ENCODE results near the gene SLC39A2. TPM values are rescaled to one million over a fixed set of nuclear protein-coding genes. Genes with fewer than 3 reads are reported as not detected.

SLC39A2 gene
- total RNA-seq, 4 donors from 2014 or later, result 0.82 to 1.4 TPM; not detected in 2

DNA sequence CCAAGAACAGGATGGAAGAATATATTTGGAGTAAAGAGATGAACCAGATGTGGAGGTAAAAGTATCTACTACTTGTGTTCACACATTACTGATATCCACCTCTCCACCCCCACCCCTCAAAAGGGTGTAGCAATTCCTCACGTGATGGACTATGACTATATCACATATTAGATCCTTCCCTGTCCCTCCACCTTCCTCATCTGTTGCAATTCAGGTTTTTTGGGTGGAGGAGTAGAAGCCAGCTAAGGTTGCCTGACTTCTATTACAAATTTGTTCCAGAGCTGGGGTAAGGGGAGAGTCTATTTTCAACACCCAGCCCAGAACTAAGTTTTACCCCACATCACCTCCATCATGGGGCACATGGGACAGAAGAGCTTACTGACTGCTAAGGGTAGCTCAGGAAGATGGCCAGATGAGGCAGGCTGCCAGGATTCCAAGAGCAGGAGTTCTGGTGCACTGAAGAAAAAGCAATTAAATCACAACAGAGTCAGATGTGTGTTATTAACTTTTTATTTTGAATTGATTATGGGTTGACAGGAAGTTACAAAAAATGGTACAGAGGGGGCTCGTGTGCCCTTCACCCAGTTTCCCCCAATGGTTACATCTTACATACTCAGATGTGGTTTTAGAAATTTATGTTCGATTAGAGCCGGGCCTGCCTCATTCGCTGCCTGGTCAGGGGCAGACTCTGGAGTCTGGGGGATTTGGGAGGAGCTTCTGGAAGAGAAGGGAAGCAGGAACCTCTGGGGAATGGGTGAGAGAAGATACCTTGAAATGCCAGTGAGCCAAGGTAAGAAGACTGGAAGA, 33.4 kb downstream of the SLC39A2 start:
- H3K27me3 ChIP-seq, result no peaks in the 10 kb centered on the region
- no peak overlapping the region for H3K4me3 ChIP-seq
- H3K9me3 ChIP-seq, result no peaks in the 10 kb centered on the region
- no peaks in the 10 kb centered on the region for H3K4me1 ChIP-seq
- no peak for DNase-seq
- WGBS, 2 donors (ENCODE audit: low coverage in 1 of 2), result 69 to 83% methylated on average over 2 to 5 of the region's 5 CpGs
- TF ChIP-seq, protein P1, sequence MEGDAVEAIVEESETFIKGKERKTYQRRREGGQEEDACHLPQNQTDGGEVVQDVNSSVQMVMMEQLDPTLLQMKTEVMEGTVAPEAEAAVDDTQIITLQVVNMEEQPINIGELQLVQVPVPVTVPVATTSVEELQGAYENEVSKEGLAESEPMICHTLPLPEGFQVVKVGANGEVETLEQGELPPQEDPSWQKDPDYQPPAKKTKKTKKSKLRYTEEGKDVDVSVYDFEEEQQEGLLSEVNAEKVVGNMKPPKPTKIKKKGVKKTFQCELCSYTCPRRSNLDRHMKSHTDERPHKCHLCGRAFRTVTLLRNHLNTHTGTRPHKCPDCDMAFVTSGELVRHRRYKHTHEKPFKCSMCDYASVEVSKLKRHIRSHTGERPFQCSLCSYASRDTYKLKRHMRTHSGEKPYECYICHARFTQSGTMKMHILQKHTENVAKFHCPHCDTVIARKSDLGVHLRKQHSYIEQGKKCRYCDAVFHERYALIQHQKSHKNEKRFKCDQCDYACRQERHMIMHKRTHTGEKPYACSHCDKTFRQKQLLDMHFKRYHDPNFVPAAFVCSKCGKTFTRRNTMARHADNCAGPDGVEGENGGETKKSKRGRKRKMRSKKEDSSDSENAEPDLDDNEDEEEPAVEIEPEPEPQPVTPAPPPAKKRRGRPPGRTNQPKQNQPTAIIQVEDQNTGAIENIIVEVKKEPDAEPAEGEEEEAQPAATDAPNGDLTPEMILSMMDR (IDR thresholded peaks at IDR 0.05), result no peak
- TF ChIP-seq EP300 (IDR thresholded peaks at IDR 0.05; ENCODE audit: low read depth), result no peak
- TF ChIP-seq POLR2A (IDR thresholded peaks at IDR 0.05), result no peak
- no peak for TF ChIP-seq POLR2AphosphoS5 (IDR thresholded peaks at IDR 0.05)
- no peak overlapping the region for H3K27ac ChIP-seq
- in situ Hi-C loops (cut with MboI; ENCODE audit: low pct_ligation_motif_present in 1 of 4, low pct_unique_long_range_greater_than_20kb in 1 of 4, low sequenced_read_pairs in 3 of 4) (no loop called here), intact Hi-C loops (cut with DNase I; ENCODE audit: low total_unique reads) (no loop called here)
- no peaks in the 10 kb centered on the region for H3K36me3 ChIP-seq

DNA sequence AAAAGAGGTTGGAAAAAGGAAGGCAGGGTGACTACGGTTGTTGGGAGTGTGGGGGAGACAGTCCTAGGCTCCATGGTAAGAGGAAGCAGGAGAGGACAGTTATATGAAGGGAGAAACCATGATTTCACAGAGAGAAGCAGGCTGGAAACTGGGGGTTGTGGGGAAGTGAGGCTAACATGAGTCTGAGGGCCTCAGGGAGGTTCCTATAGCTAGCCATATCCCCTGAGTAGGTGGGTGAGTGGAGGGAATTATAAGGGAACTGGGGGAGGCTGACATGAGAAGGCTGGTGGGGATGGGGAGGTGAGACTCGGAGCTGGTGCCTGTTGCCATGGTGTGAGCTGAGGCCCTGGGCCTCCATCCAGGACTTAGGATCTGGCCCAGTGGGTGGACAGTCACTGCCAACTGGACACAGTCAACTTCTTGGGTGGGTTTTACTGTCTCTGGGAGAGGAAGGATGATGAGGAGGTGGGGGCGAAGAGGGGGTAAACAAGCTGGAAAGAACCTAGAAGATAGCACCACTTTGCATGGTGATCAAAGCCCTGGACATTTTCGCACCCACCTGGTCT, 34.1 kb downstream of the SLC39A2 start:
- Histone ChIP-seq H3K27ac (no peak overlapping the region), H3K4me3 (no peak overlapping the region), H3K4me1 (peaks cover under 1 to 6% (median 2%) of the 10 kb centered on the region in 4 donors), H3K27me3 (no peaks in the 10 kb centered on the region), H3K9me3 (no peaks in the 10 kb centered on the region), H3K36me3 (no peaks in the 10 kb centered on the region)
- in situ Hi-C loops (cut with MboI; ENCODE audit: low pct_ligation_motif_present in 1 of 4, low pct_unique_long_range_greater_than_20kb in 1 of 4, low sequenced_read_pairs in 3 of 4) (no loop called here), intact Hi-C loops (cut with DNase I; ENCODE audit: low total_unique reads) (no loop called here)
- 90 to 100% methylated on average over 2 to 4 of the region's 4 CpGs for WGBS, 2 donors (ENCODE audit: low coverage in 1 of 2)
- TF ChIP-seq POLR2A (IDR thresholded peaks at IDR 0.05) (no peak), POLR2AphosphoS5 (IDR thresholded peaks at IDR 0.05) (no peak), EP300 (IDR thresholded peaks at IDR 0.05; ENCODE audit: low read depth) (no peak)
- TF ChIP-seq, protein P1 (IDR thresholded peaks at IDR 0.05), result no peak
- no peak for DNase-seq

DNA sequence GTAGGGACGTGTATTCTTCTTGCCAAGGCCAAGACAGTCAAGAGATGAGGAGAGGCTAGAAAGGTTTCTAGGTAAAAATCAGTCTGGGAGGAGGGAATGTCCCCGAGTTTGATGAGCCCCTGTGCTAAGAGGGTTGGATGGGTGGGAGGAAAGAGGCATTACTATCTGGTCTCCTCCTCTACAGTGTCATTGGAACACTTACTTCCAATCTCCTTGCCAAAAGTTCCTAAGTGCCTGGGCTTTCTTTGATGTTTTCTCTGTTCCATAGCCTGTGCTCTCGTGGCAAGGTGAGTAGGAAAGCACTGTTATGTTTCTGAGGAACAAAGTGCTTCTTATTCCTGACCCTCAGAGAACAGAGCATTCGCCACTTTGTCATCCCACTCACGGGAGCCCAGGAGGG, 35.6 kb downstream of the SLC39A2 start, which contains the start of gene RNASE13:
Gene RNASE13 (minus strand): TSS at position 101 of the 400 bp plus-strand sequence. CDS start 519 bp downstream, outside the sequence.
- no peak for TF ChIP-seq POLR2AphosphoS5 (IDR thresholded peaks at IDR 0.05)
- no peak for TF ChIP-seq POLR2A (IDR thresholded peaks at IDR 0.05)
- no peak for TF ChIP-seq EP300 (IDR thresholded peaks at IDR 0.05; ENCODE audit: low read depth)
- TF ChIP-seq, protein P1 (IDR thresholded peaks at IDR 0.05), result no peak
- Histone ChIP-seq H3K27ac (no peak within 1 kb of the TSS), H3K36me3 (no peaks in the 10 kb centered on the region), H3K4me1 (peaks cover 15 to 18% (median 17%) of the 10 kb centered on the region in 4 donors), H3K9me3 (no peaks in the 10 kb centered on the region), H3K27me3 (no peaks in the 10 kb centered on the region), H3K4me3 (no peak within 1 kb of the TSS)
- 71 to 78% methylated on average over 1 to 5 of the region's 5 CpGs for WGBS, 2 donors (ENCODE audit: low coverage in 1 of 2)
- no peak for DNase-seq
- intact Hi-C loops (cut with DNase I; ENCODE audit: low total_unique reads), result no loop called here
- in situ Hi-C loops (cut with MboI; ENCODE audit: low pct_ligation_motif_present in 1 of 4, low pct_unique_long_range_greater_than_20kb in 1 of 4, low sequenced_read_pairs in 3 of 4), result no loop called here

DNA sequence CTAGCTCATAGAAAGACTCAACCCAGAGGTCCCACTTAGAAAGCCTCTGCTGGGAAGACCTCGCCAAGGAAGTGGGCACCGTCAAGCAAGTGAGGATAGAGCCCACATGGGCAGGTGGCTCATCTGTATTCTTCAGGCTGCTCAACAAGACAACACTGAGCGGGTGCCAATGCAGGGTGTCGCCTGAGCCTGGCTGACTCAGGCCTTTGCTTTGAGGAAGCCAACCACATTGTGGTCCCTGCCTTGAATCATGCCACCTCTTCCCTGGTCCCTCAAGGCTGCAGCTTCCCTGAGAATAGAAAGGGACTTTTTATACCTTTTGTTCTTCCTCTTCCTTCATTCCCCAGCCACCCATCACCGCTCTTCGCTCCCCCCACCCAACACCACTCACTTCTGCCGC, 37.7 kb downstream of the SLC39A2 start:
- TF ChIP-seq, protein P1 (IDR thresholded peaks at IDR 0.05), result no peak
- TF ChIP-seq POLR2A (IDR thresholded peaks at IDR 0.05), result no peak
- no peak for TF ChIP-seq EP300 (IDR thresholded peaks at IDR 0.05; ENCODE audit: low read depth)
- TF ChIP-seq POLR2AphosphoS5 (IDR thresholded peaks at IDR 0.05), result no peak
- H3K4me3 ChIP-seq, result no peak overlapping the region
- no peak overlapping the region for H3K27ac ChIP-seq
- no peaks in the 10 kb centered on the region for H3K27me3 ChIP-seq
- H3K9me3 ChIP-seq, result no peaks in the 10 kb centered on the region
- 89 to 100% methylated on average over 3 to 7 of the region's 7 CpGs for WGBS, 2 donors (ENCODE audit: low coverage in 1 of 2)
- H3K4me1 ChIP-seq, result peaks cover 18 to 21% (median 19%) of the 10 kb centered on the region in 4 donors
- in situ Hi-C loops (cut with MboI; ENCODE audit: low pct_ligation_motif_present in 1 of 4, low pct_unique_long_range_greater_than_20kb in 1 of 4, low sequenced_read_pairs in 3 of 4), result no loop called here
- no peaks in the 10 kb centered on the region for H3K36me3 ChIP-seq
- intact Hi-C loops (cut with DNase I; ENCODE audit: low total_unique reads), result no loop called here
- no peak for DNase-seq

Data from transverse colon (tissue), 4 donors.